T-helper 22 cell (primary cell): Measurements from ENCODE around the gene DNMT1.
A peak's percentile ranks its signal among the peaks of the same experiment; 100 is the strongest.
"Not testable (repeated sequence)": the region's sequence is repeated elsewhere in the genome, so short reads cannot be mapped to it uniquely, and the experiment has no call there.

Experiments
- DNase-seq: peaks from one replicate; pipeline ENCODE4 v3.0.0-alpha.2; 2020; ENCODE audit warnings: low read depth

Gene DNMT1

DNA sequence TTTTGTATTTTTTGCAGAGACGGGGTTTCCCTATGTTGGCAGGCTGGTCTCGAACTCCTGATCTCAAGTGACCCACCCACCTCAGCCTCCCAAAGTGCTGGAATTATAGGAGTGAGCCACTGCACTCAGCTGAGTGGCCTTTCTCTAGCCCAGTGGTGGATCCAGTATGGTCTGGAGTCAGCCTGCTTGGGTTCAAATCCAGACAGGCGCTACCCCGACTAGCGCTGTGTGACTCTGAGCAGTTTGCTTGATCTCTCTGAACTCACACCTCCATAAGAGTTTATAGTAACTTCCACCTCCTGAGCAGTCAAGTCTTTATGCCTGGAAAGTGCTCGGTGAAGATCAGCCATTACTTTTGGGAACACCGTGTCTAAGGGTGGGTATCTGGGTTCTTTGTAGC, 25.9 kb upstream of the DNMT1 start:
- no peak for DNase-seq

DNA sequence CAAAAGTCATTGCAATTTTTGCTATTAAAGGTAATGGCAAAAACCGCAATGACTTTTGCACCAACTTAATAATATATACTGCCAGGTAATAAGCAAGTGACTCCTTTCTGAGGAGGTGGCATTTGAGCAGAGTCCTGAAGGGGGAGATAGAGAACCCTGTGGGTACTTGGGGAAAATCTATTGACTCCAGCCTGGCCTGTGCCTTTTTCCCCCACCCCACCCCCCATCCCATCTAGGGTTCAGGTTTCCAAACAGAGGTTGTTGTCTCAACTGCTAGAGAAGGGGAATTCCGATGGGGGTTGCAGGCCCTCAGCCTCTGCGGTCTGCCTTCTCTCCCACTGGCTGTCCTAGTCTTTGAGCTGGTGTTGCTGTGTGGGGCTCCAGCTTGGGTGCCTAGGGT, 24.9 kb upstream of the DNMT1 start:
- peak; percentile 36 for DNase-seq

DNA sequence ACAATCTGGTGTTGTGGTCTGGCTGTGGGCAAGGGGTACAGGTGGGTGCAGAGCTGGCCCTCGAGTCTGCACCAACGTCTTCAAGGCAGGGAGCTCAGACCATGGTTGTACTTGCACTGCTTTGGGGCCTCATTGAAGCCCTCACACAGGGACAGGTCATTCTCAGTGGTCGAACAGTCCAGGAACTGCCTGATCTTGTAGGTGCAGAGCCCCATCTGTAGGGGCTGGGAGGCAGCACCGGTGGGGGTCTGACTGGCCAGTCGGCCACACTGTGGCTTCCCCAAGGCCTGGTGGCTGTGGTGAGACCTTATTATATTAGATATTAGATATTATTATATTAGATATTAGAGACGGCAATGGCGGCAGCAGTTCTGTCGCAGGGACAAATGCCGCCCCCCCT, 22.3 kb upstream of the DNMT1 start:
- no peak for DNase-seq

GRCh38 chr19:10214784-10215183, 20.0 kb upstream of the DNMT1 start:
- no peak for DNase-seq

DNA sequence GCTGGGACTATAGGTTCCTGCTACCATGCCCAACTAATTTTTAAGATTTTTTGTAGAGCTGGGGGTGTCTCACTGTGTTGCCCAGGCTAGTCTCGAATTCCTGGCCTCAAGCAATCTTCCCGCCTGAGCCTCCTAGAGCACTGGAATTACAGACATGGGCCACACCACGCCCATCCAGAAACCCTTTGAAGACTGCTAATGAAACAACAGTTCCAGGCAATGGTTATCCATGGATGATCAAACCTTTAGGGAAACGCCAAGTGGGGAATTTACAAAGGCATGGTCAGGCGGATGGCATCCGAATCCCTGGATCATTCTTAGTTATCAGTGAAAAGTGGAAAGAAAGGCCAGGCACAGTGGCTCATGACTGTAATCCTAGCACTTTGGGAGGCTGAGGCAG, 16.9 kb upstream of the DNMT1 start:
- DNase-seq = no peak

DNA sequence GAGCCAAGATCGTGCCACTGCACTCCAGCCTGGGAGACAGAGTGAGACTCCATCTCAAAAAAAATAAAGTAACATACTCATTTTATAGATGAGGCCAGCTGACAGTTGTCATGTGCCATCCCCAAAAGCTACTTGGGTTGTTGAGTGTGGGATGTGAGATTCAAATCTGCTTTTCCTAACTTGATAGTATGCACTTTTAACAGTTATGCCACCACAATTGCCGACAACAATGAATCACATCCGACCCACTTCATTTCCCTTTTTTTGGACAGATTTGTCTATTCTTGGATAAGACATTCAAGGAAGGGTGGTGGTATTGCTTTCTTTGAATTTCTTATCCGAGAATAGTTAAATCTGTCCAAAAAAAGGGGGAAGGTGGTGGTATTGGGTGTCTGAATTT, 16.3 kb upstream of the DNMT1 start:
- DNase-seq = no peak

DNA sequence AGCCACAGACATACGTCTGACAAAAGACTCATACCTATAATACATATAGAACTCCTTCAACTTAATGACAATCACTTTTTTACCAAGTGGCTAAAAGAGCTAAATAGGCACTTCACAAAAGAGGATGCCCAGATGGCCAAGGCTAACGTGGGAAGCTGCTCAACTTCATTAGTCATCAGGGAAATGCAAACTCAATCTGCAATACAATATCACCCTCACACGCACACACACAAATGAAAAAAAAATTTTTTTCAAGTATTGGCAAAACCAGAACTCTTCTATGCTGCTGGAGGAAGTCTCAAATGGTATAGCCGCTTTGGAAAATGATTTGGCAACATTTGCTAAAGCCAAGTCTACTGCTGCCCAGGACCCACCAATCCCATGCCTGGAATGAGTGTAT, 14.6 kb upstream of the DNMT1 start:
- DNase-seq = no peak

DNA sequence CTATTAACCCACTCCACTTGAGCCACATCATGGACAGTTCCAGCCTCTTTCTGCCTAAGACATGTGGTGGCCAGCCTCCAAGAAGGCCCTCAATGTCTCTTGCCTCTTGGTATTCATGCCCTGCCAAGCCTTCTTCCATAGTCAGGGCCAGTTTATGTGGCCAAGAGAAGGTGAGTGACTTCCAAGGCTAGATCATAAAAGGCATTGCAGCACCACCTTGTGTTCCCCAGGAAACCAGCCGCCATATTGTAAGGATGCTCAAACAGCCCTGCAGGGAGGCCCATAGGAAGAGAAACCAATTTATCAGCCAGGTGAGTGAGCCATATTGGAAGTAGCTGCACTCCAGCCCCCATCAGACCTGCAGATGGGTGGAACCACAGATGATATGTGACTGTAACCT, 12.3 kb upstream of the DNMT1 start:
- DNase-seq = no peak

GRCh38 chr19:10206226-10206885, 11.6 kb upstream of the DNMT1 start:
- DNase-seq = no peak

- DNase-seq = no peak
Measured at GRCh38 chr19:10205636-10206035, 10.9 kb upstream of the DNMT1 start.

DNA sequence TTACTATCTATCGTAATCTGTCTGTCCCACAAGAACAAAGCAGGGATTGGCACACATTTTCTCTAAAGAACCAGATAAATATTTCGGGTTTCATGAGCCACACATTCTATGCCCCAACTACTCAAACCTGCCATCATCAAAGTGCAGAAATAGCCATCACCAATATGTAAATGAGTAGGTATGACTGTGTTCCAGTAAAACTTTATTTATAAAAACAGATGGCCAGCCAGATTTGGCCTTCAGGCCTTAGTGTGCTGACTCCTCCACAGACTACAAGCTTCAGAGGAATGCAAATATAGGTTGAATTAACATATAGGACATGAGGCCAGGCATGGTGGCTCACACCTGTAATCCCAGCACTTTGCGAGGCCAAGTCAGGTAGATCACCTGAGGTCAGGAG, 8.9 kb upstream of the DNMT1 start:
- DNase-seq = no peak

DNA sequence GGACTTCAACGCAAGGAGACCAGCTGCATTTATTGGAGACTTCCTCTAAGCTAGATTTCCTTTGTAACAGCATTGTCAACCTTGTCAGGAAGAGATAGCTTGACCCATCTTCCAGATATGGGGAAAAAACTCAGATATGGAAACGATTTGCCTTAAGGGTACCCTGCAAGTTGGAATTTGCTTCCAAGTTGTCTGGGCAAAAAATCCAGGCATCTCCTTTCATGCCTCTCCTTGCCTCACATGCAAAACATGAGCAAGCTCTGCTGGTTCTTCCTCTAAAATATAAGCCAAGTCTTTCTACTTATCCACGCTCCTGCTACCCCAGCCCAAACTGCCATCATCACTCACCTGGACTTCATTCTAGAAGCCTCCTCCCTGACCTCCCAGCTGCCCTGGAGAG, 6.4 kb upstream of the DNMT1 start:
- no peak for DNase-seq

GRCh38 chr19:10200101-10200500, 5.3 kb upstream of the DNMT1 start:
- not testable (repeated sequence) for DNase-seq

GRCh38 chr19:10198889-10199644, 4.3 kb upstream of the DNMT1 start:
- not testable (repeated sequence) for DNase-seq

DNA sequence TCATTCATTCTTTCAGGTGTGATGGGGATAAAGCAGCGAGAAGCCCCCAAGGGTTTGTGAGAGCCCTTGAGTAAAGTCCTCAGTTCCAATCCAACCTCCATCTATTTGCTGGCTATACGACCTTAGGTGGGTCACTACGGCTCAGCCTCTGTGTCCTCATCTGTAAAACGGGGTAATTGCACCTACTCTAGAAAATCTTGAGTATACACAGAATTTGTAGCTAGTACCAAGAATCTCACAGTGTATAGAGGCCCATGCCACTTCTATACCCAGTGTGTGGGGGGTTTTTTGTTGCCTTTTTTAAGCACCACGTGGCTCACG, 406 bp upstream of the DNMT1 start:
- no peak for DNase-seq

DNA sequence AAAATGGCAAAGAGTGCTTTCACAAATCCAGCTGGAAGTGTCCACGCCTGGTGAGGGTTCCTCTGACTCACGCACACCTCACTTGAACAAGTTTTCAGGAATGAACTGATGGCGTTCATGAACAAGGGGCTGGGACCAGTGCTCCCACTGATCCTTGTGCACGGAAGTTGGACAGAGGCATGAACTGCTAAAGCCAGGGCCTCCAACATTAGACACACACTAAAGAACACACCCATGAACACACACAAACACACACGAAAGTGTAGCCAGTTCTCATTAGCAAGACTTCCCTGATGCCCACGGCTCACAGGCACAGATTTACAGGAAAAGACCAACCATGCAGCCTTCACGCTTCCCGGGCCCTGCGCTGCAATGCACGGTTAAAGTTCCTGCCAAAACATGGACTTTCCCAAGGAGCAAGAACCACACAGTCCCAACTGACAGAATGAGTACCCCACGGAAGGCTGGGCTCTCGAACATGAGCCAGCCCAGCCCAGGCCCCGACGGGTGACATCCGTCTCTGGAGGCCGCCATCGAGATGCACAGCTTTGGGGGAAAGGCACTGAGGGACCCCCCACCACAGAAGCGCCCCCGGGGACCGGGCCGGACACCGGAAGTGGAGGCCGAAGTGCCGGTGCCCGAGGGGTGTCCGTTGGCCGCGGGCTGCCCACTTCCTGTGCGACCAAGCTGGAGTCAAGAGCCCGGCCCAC, 808 bp downstream of the DNMT1 start:
- DNase-seq = no peak

DNA sequence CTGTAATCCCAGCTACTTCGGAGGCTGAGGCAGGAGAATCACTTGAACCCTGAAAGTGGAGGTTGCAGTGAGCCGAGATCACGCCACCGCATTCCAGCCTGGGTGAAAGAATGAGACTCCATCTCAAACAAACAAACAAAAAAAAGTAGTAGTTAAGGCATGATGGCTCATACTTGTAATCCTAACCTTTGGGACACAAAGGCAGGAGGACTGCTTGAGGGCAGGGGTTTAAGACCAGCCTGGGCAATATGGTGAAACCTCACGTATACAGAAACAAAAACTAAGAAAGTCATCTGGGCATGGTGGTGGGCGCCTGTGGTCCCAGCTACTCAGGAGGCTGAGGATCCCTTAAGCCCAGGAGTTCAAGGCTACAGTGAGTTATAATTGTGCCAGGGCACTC, 1.8 kb downstream of the DNMT1 start:
- no peak for DNase-seq

DNA sequence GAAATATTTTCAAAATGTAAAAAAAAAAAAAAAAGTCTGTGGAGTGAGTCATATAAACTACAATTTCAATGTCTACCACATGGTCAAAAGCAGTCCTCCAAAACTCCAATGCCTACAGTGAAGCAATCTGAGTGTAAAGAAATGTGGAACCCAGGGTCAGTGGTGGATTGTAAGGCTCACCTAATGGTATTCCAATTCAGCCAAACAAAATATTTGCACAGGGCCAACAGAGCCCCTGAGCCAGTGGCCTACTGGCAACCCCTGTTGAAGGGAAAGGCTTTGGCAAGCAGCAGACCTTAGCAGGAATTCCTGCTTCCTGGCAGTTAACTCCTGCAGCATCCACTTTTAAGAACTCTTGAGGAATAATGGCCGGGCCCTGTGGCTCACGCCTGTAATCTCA, 3.4 kb downstream of the DNMT1 start:
- DNase-seq = no peak

DNA sequence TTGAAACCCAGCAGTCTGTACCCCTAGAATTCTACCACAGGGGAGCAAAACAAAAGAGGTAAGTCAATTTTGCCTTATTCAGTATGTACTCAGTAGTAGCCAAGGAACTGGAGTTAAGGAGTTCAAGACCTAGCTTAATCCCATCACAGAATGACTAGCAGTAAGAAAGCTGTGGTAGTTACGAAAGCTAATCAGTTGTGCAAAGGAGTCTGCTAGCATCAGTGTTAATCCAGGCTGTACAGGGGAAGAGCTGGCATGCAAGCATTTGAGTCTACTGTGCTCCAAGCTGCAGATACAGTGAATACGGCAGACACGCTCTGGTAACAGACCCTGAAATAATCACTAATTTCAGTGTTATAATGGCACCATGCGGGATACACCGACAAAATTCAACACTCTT, 4.7 kb downstream of the DNMT1 start:
- no peak for DNase-seq

DNA sequence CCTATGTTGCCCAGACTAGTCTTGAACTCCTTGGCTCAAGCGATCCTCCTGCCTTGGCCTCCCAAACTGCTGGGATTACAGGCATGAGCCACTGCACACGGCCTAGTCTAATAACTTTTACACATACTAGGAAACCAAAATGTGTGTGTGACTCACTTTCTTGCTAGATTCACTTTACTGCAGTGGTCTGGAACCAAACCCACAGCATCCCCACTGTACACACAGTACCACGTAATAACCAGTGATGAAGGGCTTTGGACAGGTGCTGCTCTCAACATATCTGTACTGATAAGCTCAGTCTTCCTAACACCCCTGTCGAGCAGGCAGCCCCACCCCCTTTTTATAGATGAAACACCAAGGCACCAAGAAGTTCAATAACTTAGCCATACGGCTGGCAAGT, 5.1 kb downstream of the DNMT1 start:
- no peak for DNase-seq

DNA sequence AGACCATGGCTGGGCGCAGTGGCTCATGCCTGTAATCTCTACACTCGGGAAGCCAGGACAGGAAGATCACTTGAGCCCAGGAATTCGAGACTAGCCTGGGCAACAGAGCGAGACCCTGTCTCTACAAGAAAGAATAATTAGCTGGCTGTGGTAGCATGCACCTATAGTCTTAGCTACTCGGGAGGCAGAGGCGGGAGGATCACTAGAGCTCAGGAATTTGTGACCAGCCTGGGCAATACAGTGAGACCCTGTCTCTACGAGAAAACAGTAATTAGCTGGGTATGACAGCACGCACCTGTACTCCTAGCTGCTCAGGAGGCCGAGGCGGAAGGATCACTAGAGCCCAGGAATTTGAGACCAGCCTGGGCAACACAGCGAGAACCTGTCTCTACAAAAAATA, 7.4 kb downstream of the DNMT1 start:
- DNase-seq = no peak

DNA sequence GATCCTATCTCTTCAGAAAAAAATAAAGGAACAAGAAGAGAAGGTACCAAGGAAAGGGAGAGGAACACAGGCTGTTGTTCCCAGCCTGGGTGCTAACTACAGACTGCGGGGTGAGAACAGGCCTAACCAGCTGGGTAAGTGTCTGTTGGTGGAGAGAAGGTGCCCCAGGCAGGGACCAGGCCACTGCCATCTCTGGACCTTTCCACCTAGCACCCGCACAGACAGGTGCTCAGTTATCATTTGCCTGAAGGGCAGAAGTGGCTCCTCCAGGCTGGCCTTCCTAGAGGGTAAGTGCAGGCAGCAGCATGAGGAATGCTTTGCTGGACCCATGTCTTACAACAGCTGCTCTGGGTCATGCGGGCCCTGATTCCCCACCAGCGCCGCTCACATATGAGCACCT, 10.1 kb downstream of the DNMT1 start:
- no peak for DNase-seq

DNA sequence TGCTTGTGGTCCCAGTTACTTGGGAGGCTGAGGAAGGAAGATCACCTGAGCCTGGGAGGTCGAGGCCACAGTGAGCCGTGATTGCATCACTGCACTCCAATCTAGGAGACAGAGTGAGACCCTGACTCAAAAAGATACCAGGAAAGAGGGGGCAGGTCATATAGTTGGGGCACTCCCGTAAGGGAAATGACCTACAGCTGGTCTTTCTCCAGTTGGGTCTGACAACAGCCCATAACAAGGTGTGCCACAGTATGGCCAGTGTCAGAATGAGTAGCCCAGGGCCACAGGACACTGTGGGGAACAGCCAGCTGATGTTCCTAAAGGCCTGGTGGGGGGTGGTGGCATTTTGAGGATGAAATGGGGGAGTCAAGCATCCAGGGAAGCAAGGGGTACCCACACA, 10.8 kb downstream of the DNMT1 start:
- DNase-seq = no peak

DNA sequence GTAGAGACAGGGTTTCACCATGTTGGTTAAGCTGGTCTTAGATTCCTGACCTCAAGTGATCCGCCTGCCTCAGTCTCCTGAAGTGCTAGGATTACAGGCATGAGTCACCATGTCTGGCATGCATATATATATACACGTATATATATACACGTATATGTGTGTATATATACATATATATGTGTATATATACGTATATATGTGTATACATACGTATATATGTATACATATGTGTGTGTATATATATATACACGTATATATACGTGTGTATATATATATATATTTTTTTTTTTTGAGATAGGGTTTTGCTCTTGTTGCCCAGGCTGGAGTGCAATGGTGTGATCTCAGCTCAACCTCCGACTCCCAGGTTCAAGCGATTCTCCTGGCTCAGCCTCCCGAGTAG, 11.9 kb downstream of the DNMT1 start:
- DNase-seq = no peak
